Activated CD4-positive, alpha-beta T cell treated with anti-CD3 and anti-CD28 coated beads for 36 hours (primary cell): ENCODE data around the gene RNPEPL1. TPM values are rescaled to one million over a fixed set of nuclear protein-coding genes. Genes with fewer than 3 reads are reported as not detected.

ENCODE experiments used
- ATAC-seq: fragments of 200-7000 bp; cut with Tn5 transposase; one replicate; pipeline ENCODE4 v1.10.0; 2021; ENCODE audit warnings: mild to moderate bottlenecking, moderate library complexity
- CTCF ChIA-PET: fragments of 350-600 bp; sonication (Branson Sonifier 250); formaldehyde crosslinking; loops from one replicate; lab custom pipeline; 2021; ENCODE audit warnings: antibody characterized with exemption; lab: Charles Lee
- POLR2A ChIA-PET: fragments of 350-600 bp; sonication (Branson Sonifier 250); formaldehyde crosslinking; loops from one replicate; lab custom pipeline; 2021; ENCODE audit warnings: antibody characterized with exemption, inconsistent platforms; lab: Charles Lee
- DNase-seq: peaks from one replicate; pipeline ENCODE4 v3.0.0-alpha.2; 2020
- H3K27ac Mint-ChIP-seq: one replicate; pipeline ENCODE4 v1.8.0; 2021; ENCODE audit warnings: mixed read lengths
- H3K27me3 Mint-ChIP-seq: one replicate; pipeline ENCODE4 v1.8.0; 2021; ENCODE audit warnings: mixed read lengths
- H3K36me3 Mint-ChIP-seq: one replicate; pipeline ENCODE4 v1.8.0; 2021; ENCODE audit warnings: low read depth, mixed read lengths
- H3K4me1 Mint-ChIP-seq: one replicate; pipeline ENCODE4 v1.8.0; 2021; ENCODE audit warnings: mixed read lengths
- H3K4me3 Mint-ChIP-seq: one replicate; pipeline ENCODE4 v1.8.0; 2021; ENCODE audit warnings: mild to moderate bottlenecking, moderate library complexity, mixed read lengths
- H3K9me3 Mint-ChIP-seq: one replicate; pipeline ENCODE4 v1.8.0; 2021; ENCODE audit warnings: low read depth, mixed read lengths
- intact Hi-C, 2 experiments: fragments of 100-400 bp; cut with DNase I in 1 of 2; cut with micrococcal nuclease in 1 of 2; formaldehyde crosslinking; loops; one replicate each; pipeline versions ENCODE4 v1.14.2 to v1.15.1; 2022 to 2024; cut with DNase I, micrococcal nuclease
- total RNA-seq, 2 experiments: library from RNA; stranded (reverse); gene quantifications; one replicate each; pipeline ENCODE4 v1.2.3, GENCODE V29; 2021

The RNPEPL1 gene
- total RNA-seq, 2 experiments from 2014 or later: 35.7 to 43.8 TPM

DNA sequence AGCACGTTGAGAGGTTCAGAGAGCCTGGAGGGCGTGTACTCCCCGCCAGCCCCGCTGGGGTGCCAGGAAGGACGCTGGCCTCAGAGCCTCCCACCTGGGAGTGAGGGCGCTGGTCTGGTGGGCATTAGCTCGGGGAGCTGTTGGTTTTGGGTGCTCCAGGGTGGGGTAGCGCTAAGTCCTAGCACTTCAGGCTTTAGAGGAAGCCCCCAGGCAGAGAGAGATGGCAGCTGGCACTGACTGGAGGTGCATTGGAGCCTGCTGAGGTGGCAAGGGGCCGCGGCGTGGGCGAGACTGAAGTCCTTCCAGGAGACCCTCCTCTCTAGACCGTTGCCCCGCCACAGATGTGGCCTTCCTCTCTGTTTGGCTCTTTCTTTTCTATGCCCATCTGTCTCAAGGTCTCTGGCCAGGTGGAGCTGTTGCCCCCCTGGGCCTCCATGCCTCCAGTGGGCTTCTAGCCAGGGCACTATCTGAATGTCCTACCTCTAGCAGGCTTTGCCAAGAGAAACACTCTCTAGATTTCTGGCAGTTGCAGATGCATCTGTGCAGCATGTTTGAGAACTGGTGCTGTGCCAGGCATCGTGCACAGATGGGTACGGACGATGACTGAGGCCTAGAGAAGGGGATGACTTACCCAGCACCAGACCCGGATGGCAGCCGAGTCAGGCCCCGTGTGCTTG lies 24.9 kb downstream of the RNPEPL1 start:
- Mint-ChIP-seq H3K4me3 (no peak overlapping the region), H3K4me1 (peaks cover 14% of the 10 kb centered on the region), H3K9me3 (no peaks in the 10 kb centered on the region), H3K27ac (no peak overlapping the region), H3K36me3 (peaks cover 5% of the 10 kb centered on the region), H3K27me3 (no peaks in the 10 kb centered on the region)
- ATAC-seq: no peak
- intact Hi-C loops: no loop called here
- ChIA-PET CTCF (interaction anchor here (0.6 to 1.2 kb wide), 2 partner anchors 28 to 56 kb away, joined by 3 read pairs; no protein-coding TSS in a partner anchor), POLR2A (no interaction called here)
- DNase-seq: no peak

DNA sequence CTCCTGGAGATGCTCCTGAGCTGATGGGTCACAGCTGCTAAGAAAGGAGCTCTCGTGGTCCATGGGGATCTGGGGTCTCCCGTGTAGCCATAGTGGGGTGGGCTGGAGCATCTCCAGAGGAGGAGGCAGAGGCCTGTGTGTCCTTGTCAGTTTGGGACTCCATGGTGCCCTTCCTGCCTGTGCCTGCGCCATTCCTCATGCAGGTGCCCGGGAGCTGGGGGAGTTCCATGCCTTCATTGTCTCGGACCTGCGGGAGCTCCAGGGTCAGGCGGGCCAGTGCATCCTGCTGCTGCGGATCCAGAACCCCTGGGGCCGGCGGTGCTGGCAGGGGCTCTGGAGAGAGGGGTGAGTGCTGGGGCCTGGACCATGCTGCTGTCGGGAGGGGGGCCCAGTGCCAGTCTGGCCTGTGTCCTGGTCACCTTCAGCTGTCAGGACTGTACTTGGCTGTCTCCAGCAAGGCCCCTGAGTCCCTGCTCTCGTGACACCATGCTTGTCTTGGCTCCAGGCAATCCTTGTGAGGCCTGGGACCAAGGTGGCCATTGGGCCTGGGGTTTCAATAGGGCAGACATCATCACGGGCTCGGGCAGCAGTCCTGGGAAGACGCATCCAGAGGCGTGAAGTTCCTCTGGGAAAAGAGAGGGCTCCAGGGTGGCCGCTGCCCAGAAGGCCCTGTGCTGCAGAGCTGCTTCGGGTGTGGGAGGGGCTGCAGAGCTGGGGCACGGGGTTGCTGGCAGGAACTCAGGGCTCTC lies 25.6 kb downstream of the RNPEPL1 start:
- no peaks in the 10 kb centered on the region for H3K27me3 Mint-ChIP-seq
- DNase-seq: peak; percentile 2
- H3K36me3 Mint-ChIP-seq: peaks cover 5% of the 10 kb centered on the region
- H3K4me3 Mint-ChIP-seq: no peak overlapping the region
- H3K27ac Mint-ChIP-seq: no peak overlapping the region
- no peak for ATAC-seq
- no peaks in the 10 kb centered on the region for H3K9me3 Mint-ChIP-seq
- intact Hi-C loops: no loop called here
- H3K4me1 Mint-ChIP-seq: peaks cover 7% of the 10 kb centered on the region
- POLR2A ChIA-PET: no interaction called here
- CTCF ChIA-PET: interaction anchor here (0.6 to 1.2 kb wide), 2 partner anchors 28 to 56 kb away, joined by 3 read pairs; no protein-coding TSS in a partner anchor

DNA sequence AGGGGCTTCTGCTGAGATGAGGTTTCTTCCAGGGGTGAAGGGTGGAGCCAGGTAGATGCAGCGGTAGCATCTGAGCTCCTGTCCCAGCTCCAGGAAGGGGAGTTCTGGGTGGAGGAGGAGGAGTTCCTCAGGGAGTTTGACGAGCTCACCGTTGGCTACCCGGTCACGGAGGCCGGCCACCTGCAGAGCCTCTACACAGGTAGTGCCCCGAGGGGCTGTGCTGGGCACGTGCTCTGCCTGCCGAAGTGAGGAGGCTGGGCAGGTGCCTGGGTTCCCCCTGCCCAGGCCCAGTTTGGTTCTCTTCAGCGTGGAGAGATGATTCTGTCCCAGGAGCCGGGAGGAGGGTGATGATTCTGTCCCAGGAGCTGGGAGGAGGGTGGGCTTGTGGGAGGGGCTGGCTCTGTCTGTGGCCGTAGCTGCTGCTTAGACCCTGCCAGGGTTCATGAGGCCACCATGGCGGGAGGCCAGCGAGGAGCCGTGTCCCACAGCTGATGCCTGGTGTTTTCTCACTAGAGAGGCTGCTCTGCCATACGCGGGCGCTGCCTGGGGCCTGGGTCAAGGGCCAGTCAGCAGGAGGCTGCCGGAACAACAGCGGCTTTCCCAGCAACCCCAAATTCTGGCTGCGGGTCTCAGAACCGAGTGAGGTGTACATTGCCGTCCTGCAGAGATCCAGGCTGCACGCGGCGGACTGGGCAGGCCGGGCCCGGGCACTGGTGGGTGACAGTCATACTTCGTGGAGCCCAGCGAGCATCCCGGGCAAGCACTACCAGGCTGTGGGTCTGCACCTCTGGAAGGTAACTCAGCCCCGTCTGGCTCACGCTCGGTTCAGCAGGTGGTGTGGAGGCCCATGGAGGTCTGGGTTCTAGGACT lies 26.5 kb downstream of the RNPEPL1 start:
- ChIA-PET POLR2A (no interaction called here), CTCF (interaction anchor here (1.2 kb wide), 1 partner anchor 55 kb away, joined by 3 read pairs; no protein-coding TSS in a partner anchor)
- Mint-ChIP-seq H3K4me3 (no peak overlapping the region), H3K27me3 (no peaks in the 10 kb centered on the region), H3K27ac (no peak overlapping the region), H3K4me1 (peaks cover 2% of the 10 kb centered on the region), H3K36me3 (peaks cover 5% of the 10 kb centered on the region), H3K9me3 (no peaks in the 10 kb centered on the region)
- DNase-seq (no peak), ATAC-seq (no peak)
- intact Hi-C loops: loop anchor here in 1 of 2 experiments (5.0 kb wide), 1 partner anchor 108 kb away; no protein-coding TSS in a partner anchor

DNA sequence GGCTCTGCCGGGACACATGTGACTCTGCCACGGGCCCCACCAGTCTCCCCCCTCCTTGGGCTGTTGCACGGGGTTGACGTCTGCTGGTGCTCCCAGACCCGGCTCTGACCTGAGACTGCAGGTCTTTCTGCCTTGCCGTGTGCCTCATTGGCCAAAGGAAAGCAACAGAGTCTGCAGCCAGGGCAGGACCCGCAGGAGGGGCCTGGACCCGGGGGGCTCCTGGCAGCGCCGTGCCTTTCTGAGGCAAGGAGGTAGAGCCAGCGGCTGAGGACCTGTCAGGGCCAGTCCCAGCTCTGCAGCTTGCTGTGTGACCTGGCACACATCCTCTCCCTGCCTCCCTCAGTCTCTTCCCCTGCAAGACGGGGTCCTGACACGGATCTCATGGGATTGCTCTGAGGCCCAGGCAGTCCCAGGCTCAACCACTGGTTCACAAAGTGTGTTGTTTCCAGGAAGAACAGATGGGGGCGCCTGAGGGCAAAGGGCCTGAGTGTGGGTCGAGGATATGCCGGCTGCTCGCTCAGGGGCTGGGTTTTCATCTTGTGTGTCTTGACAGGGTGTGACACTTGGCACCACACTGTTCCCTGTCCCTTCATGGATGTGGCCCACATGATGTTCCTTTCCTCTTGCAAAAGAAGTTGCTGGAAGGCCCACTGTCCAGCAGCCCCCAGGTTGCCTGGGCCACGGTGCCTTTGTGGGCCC lies 27.2 kb downstream of the RNPEPL1 start:
- H3K36me3 Mint-ChIP-seq: peaks cover 5% of the 10 kb centered on the region
- H3K27me3 Mint-ChIP-seq: no peaks in the 10 kb centered on the region
- ChIA-PET POLR2A (no interaction called here), CTCF (no interaction called here)
- intact Hi-C loops: loop anchor here in 1 of 2 experiments (5.0 kb wide), 1 partner anchor 107 kb away; no protein-coding TSS in a partner anchor
- no peak overlapping the region for H3K4me3 Mint-ChIP-seq
- ATAC-seq: peak; percentile 77
- peak; percentile 61 for DNase-seq
- H3K9me3 Mint-ChIP-seq: no peaks in the 10 kb centered on the region
- no peaks in the 10 kb centered on the region for H3K4me1 Mint-ChIP-seq
- H3K27ac Mint-ChIP-seq: no peak overlapping the region

DNA sequence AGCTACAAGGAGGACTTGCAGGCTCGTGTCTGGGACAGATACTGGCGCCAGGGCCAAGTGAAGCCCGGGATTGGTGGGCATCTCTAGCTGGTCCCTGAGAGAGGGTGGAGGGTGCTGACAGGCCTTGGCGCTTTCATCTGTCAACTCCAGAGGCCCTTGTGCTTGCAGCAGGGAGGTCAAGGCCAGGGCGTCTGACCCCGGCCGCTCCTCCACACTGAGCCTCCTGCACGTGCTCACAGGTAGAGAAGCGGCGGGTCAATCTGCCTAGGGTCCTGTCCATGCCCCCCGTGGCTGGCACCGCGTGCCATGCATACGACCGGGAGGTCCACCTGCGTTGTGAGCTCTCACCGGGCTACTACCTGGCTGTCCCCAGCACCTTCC lies 27.8 kb downstream of the RNPEPL1 start:
- Mint-ChIP-seq H3K27me3 (no peaks in the 10 kb centered on the region), H3K4me1 (no peaks in the 10 kb centered on the region), H3K27ac (no peak overlapping the region), H3K4me3 (no peak overlapping the region), H3K9me3 (no peaks in the 10 kb centered on the region), H3K36me3 (peaks cover 5% of the 10 kb centered on the region)
- no peak for DNase-seq
- ChIA-PET CTCF (no interaction called here), POLR2A (no interaction called here)
- intact Hi-C loops: loop anchor here in 1 of 2 experiments (5.0 kb wide), 1 partner anchor 106 kb away; no protein-coding TSS in a partner anchor
- no peak for ATAC-seq

DNA sequence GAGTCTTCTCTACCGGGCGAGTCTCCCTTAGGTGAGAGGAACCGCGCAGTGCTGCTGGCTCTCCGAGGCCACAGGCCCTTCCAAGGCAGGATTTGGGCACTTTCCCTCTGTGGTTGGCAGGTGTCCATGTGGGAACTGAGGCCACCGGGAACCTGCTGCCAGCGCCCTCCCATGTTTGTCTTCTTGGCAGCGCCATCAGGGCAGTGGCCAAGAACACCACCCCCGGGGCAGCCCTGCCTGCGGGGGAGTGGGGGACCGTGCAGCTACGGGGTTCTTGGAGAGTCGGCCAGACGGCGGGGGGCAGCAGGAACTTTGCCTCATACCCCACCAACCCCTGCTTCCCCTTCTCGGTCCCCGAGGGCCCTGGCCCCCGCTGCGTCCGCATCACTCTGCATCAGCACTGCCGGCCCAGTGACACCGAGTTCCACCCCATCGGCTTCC lies 28.2 kb downstream of the RNPEPL1 start:
- Mint-ChIP-seq H3K4me1 (no peaks in the 10 kb centered on the region), H3K27ac (no peak overlapping the region), H3K36me3 (peaks cover 3% of the 10 kb centered on the region), H3K9me3 (no peaks in the 10 kb centered on the region), H3K27me3 (no peaks in the 10 kb centered on the region), H3K4me3 (no peak overlapping the region)
- DNase-seq (no peak), ATAC-seq (no peak)
- intact Hi-C loops: loop anchor here in 1 of 2 experiments (5.0 kb wide), 1 partner anchor 106 kb away; no protein-coding TSS in a partner anchor
- POLR2A ChIA-PET: no interaction called here
- CTCF ChIA-PET: no interaction called here

DNA sequence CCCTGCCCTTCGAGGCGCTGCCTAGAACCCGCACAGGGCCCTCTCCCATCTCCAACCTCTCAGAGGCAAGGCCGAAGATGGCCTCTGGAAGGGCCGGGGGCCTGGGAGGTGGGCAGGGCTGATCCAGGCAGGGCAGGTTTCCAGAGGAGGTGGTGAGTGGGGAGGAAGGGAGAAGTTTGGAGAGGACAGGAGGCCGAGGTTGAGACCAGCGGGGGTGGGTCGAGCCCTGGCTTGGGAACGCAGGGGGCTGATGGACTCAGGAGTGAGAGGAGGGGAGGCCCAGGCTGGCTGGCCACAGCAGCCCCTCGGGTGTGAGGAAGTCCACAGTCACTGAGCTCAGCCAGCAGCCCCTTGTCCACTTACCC lies 28.8 kb downstream of the RNPEPL1 start:
- no peaks in the 10 kb centered on the region for H3K4me1 Mint-ChIP-seq
- ChIA-PET CTCF (no interaction called here), POLR2A (no interaction called here)
- H3K4me3 Mint-ChIP-seq: no peak overlapping the region
- H3K36me3 Mint-ChIP-seq: peaks cover 2% of the 10 kb centered on the region
- intact Hi-C loops: loop anchor here in 1 of 2 experiments (5.0 kb wide), 1 partner anchor 105 kb away; no protein-coding TSS in a partner anchor
- no peaks in the 10 kb centered on the region for H3K9me3 Mint-ChIP-seq
- no peak for ATAC-seq
- no peaks in the 10 kb centered on the region for H3K27me3 Mint-ChIP-seq
- no peak overlapping the region for H3K27ac Mint-ChIP-seq
- no peak for DNase-seq

DNA sequence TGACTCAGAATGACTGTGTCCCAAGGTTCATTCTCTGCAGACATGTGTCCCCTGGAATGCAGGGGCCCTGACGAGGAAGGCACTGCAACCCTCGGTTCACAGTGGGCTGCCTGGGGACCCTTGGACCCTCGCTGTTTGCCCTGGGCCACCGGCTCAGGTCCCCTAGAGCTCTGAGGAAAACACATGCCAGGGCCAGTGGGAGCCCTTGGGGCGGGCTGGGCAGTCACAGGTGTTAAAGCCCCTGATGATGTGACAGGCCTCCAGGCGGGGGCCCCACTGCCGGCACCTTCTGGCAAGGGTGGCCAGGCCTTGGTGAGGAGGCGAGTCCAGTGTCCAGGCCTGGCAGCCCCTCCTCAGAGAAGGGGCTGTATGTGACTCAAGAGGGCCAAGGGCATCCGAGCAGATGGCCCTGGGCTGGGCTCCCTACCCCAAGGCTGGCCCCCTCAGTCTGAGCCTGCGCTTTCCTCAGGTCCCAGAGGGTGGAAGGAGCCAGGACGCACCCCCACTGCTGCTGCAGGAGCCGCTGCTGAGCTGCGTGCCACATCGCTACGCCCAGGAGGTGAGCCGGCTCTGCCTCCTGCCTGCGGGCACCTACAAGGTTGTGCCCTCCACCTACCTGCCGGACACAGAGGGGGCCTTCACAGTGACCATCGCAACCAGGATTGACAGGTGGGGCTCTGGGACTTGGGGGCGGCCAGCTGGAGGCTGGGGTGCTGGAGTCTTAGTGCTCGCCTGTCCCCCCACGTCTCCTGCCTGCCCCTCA lies 29.3 kb downstream of the RNPEPL1 start:
- Mint-ChIP-seq H3K27ac (no peak overlapping the region), H3K9me3 (no peaks in the 10 kb centered on the region), H3K36me3 (peaks cover 2% of the 10 kb centered on the region), H3K27me3 (no peaks in the 10 kb centered on the region), H3K4me1 (no peaks in the 10 kb centered on the region), H3K4me3 (no peak overlapping the region)
- POLR2A ChIA-PET: no interaction called here
- CTCF ChIA-PET: no interaction called here
- DNase-seq (no peak), ATAC-seq (no peak)
- intact Hi-C loops: loop anchor here in 1 of 2 experiments (5.0 kb wide), 1 partner anchor 105 kb away; no protein-coding TSS in a partner anchor

DNA sequence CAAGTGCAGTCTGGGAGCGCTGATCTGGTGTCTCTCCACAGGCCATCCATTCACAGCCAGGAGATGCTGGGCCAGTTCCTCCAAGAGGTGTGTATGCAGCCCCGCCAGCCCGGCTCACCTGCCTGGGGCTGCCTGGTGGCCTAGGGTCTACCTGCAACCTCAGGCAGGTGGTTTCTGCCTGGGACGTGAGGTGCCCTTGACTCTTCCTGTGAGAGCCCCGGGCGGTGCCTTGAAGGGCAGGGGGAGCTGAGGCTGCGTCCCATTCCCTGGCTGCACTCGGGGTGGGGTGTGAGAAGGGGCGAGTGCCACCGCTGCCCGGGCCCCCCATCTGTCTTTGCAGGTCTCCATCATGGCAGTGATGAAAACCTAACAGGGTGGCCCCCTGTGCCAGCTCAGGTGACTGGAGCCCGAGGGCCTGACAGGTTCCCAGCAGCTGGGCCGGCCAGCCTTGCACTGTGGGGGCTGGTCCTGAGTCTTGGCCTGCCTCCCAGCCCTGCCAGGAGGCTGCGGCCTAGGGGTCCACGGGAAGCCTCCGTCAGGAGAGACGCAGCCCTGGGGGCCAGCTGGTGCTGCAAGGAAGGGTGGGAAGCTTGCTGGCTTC lies 30.1 kb downstream of the RNPEPL1 start:
- H3K36me3 Mint-ChIP-seq: peaks cover 2% of the 10 kb centered on the region
- H3K27ac Mint-ChIP-seq: no peak overlapping the region
- H3K27me3 Mint-ChIP-seq: no peaks in the 10 kb centered on the region
- ChIA-PET POLR2A (no interaction called here), CTCF (no interaction called here)
- no peaks in the 10 kb centered on the region for H3K9me3 Mint-ChIP-seq
- intact Hi-C loops: loop anchor here in 1 of 2 experiments (5.0 kb wide), 1 partner anchor 104 kb away; no protein-coding TSS in a partner anchor
- no peak for ATAC-seq
- DNase-seq: no peak
- no peak overlapping the region for H3K4me3 Mint-ChIP-seq
- no peaks in the 10 kb centered on the region for H3K4me1 Mint-ChIP-seq

DNA sequence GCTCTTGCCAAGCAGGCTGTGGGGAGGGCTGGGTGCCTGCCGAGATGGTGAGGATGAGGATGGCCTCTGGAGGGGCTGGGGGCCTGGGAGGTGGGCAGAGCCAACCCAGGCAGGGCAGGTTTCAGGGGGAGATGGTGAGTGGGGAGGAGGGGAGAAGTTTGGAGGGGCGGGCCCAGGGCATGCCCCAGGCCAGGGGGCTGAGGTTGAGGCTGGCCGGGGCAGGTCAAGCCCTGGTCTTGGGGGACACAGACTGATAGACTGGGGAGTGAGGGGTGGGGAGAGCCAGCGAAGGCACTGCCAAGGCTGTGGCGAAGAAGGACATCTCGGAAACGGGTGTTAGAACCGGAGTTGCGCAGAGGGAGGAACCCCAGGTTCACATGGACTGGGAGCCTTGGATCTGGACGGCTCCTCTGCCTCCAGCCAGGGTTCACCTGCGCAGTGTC lies 30.9 kb downstream of the RNPEPL1 start:
- H3K4me3 Mint-ChIP-seq: no peak overlapping the region
- H3K9me3 Mint-ChIP-seq: no peaks in the 10 kb centered on the region
- H3K36me3 Mint-ChIP-seq: peaks cover 2% of the 10 kb centered on the region
- DNase-seq (no peak), ATAC-seq (no peak)
- intact Hi-C loops: loop anchor here in 1 of 2 experiments (5.0 kb wide), 1 partner anchor 103 kb away; no protein-coding TSS in a partner anchor
- no peaks in the 10 kb centered on the region for H3K4me1 Mint-ChIP-seq
- CTCF ChIA-PET: no interaction called here
- POLR2A ChIA-PET: no interaction called here
- H3K27ac Mint-ChIP-seq: no peak overlapping the region
- H3K27me3 Mint-ChIP-seq: no peaks in the 10 kb centered on the region
